Thyroid gland (tissue), 4 donors: Measurements from ENCODE around the gene CALCB. TPM values are rescaled to one million over a fixed set of nuclear protein-coding genes. Genes with fewer than 3 reads are reported as not detected.

Experiments
- DNase-seq, 2 donors: peaks; one replicate each; pipeline ENCODE4 v3.0.0-alpha.2; 2019
- H3K27ac ChIP-seq, 3 donors: fragments of 200-600 bp; sonication (generic); 1 replicate in 2 of 3; 2 replicates in 1 of 3; pipeline ENCODE4 v1.5.1; 2016 to 2019; ENCODE audit warnings: mild to moderate bottlenecking in 1 of 3, moderate library complexity in 1 of 3
- H3K27me3 ChIP-seq: fragments of 200-600 bp; sonication (generic); one replicate; pipeline ENCODE4 v1.5.1; 2019
- H3K36me3 ChIP-seq, 2 donors: fragments of 200-600 bp; sonication (generic); one replicate each; pipeline ENCODE4 v1.5.1; 2016 to 2019
- H3K4me1 ChIP-seq, 2 donors: fragments of 200-600 bp; sonication (generic); one replicate each; pipeline ENCODE4 v1.5.1; 2017 to 2019
- H3K4me3 ChIP-seq, 3 donors: fragments of 200-600 bp; sonication (generic); replicated peaks in 1 of 3; 1 replicate in 2 of 3; 2 replicates in 1 of 3; pipeline ENCODE4 v1.5.1; 2016; ENCODE audit warnings: mild to moderate bottlenecking in 1 of 3
- H3K9me3 ChIP-seq: fragments of 200-600 bp; sonication (generic); one replicate; pipeline ENCODE4 v1.5.1; 2017
- CTCF ChIP-seq, 6 experiments: fragments of 200-600 bp in 3 of 6; fragments of 450-650 bp in 3 of 6; sonication (generic) in 3 of 6; IDR thresholded peaks; one replicate each; pipeline ENCODE4 v1.5.1; 2016 to 2019; ENCODE audit warnings: antibody characterized with exemption in 6 of 6, mild to moderate bottlenecking in 2 of 6, inconsistent platforms in 1 of 6, moderate library complexity in 1 of 6
- POLR2A ChIP-seq, 2 donors: fragments of 450-650 bp; IDR thresholded peaks; one replicate each; pipeline ENCODE4 v1.6.1; 2017; ENCODE audit warnings: antibody characterized with exemption in 2 of 2, mild to moderate bottlenecking in 2 of 2, moderate library complexity in 1 of 2
- WGBS, 2 donors: methylation state at CpG; one replicate each; pipeline ENCODE4 v1.1.5; 2017; 5-methylcytosine and 5-hydroxymethylcytosine counted together
- intact Hi-C: fragments of 100-400 bp; cut with DNase I; formaldehyde crosslinking; loops from one replicate; pipeline ENCODE4 v1.15.1; 2023
- total RNA-seq, 4 donors: library from RNA; depleted of rRNA; stranded (reverse); fragments of >200 nt; gene quantifications; one replicate each; pipeline ENCODE4 v1.2.3, GENCODE V29; 2016

Gene CALCB
- total RNA-seq, 4 donors from 2014 or later: 0.33 to 20.3 (median 2.4) TPM

DNA sequence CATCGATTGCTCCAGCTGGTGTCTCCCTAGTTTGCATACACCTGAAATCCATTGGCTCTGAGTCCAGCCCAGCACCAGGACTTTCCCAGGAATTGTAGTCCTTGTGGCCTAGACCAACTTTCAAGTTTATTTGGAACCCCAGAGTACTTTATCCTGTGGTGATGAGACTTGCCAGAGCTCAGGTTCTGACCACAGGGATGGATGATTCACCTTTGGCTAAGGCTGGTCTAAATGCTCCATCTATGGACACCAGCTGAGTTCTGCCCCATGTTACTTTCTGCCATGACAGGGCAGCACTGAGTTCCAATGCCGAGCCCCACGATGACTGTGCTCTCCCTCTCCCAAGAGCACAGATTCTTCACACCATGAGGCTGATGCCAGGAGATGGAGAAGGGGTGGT, 24.0 kb downstream of the CALCB start:
- H3K9me3 ChIP-seq: no peaks in the 10 kb centered on the region
- intact Hi-C loops: no loop called here
- H3K4me1 ChIP-seq: no peaks in the 10 kb centered on the region
- no peak for DNase-seq
- 86 to 89% methylated on average over 3 of the region's 3 CpGs for WGBS, 2 donors
- H3K36me3 ChIP-seq: no peaks in the 10 kb centered on the region
- H3K27me3 ChIP-seq: no peaks in the 10 kb centered on the region
- no peak overlapping the region for H3K27ac ChIP-seq
- TF ChIP-seq CTCF (IDR thresholded peaks at IDR 0.05) (no peak), POLR2A (IDR thresholded peaks at IDR 0.05) (no peak)
- no peak overlapping the region for H3K4me3 ChIP-seq

- Histone ChIP-seq H3K9me3 (no peaks in the 10 kb centered on the region), H3K36me3 (no peaks in the 10 kb centered on the region), H3K4me1 (no peaks in the 10 kb centered on the region), H3K4me3 (no peak overlapping the region), H3K27me3 (no peaks in the 10 kb centered on the region), H3K27ac (no peak overlapping the region)
- DNase-seq: no peak
- intact Hi-C loops: no loop called here
- TF ChIP-seq CTCF (IDR thresholded peaks at IDR 0.05) (no peak), POLR2A (IDR thresholded peaks at IDR 0.05) (no peak)
Observed at GRCh38 chr11:15099267-15099666, 25.9 kb downstream of the CALCB start.

DNA sequence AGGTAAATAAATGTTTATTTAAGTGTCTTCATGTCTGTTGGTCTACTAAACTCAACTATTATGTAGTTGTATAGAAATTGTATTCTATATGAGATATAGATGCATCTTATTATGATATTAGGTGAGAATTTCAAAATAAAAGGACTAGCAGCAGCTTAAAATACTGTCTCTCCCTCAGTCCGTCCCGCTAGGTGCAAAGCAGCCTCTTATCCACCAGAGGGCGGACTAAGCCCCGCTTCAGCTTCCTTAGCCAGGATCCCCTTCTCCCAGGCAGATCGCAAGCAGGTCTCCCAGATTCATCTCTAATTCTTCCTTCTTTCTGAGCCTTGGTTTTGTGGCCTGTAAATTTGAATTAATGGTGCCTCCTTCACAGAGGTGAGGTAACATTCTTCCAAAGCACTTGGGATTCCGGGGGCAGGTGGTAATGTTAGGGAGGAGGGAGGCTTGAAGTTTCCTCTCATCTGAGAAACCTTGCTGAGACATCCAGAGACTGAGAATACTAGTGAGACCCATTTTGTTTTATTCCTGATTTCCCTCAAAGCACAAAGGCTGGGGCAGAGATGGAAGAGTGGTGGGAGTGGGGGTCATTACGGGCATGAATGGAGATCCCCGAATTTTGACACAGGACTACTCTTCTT, 27.8 kb downstream of the CALCB start:
- 25 to 26% methylated on average over 8 of the region's 8 CpGs for WGBS, 2 donors
- intact Hi-C loops: no loop called here

GRCh38 chr11:15104166-15104565, 30.8 kb downstream of the CALCB start:
- H3K4me3 ChIP-seq: no peak overlapping the region
- no peaks in the 10 kb centered on the region for H3K36me3 ChIP-seq
- H3K27ac ChIP-seq: no peak overlapping the region
- no peaks in the 10 kb centered on the region for H3K9me3 ChIP-seq
- intact Hi-C loops: no loop called here
- no peaks in the 10 kb centered on the region for H3K27me3 ChIP-seq
- DNase-seq: no peak
- no peaks in the 10 kb centered on the region for H3K4me1 ChIP-seq
- no peak for TF ChIP-seq POLR2A (IDR thresholded peaks at IDR 0.05)
- no peak for TF ChIP-seq CTCF (IDR thresholded peaks at IDR 0.05)
- WGBS, 2 donors: 93 to 100% methylated on average over 2 of the region's 2 CpGs

More for the DNA sequence above, 27.8 kb downstream of the CALCB start:
- no peak overlapping the region for H3K4me3 ChIP-seq
- no peaks in the 10 kb centered on the region for H3K27me3 ChIP-seq
- no peaks in the 10 kb centered on the region for H3K4me1 ChIP-seq
- no peak overlapping the region for H3K27ac ChIP-seq
- H3K36me3 ChIP-seq: no peaks in the 10 kb centered on the region
- no peak for TF ChIP-seq POLR2A (IDR thresholded peaks at IDR 0.05)
- TF ChIP-seq CTCF (IDR thresholded peaks at IDR 0.05): peak; percentile 65 to 91 (median 74)
- no peaks in the 10 kb centered on the region for H3K9me3 ChIP-seq
- DNase-seq: peak; percentile 60 to 74

DNA sequence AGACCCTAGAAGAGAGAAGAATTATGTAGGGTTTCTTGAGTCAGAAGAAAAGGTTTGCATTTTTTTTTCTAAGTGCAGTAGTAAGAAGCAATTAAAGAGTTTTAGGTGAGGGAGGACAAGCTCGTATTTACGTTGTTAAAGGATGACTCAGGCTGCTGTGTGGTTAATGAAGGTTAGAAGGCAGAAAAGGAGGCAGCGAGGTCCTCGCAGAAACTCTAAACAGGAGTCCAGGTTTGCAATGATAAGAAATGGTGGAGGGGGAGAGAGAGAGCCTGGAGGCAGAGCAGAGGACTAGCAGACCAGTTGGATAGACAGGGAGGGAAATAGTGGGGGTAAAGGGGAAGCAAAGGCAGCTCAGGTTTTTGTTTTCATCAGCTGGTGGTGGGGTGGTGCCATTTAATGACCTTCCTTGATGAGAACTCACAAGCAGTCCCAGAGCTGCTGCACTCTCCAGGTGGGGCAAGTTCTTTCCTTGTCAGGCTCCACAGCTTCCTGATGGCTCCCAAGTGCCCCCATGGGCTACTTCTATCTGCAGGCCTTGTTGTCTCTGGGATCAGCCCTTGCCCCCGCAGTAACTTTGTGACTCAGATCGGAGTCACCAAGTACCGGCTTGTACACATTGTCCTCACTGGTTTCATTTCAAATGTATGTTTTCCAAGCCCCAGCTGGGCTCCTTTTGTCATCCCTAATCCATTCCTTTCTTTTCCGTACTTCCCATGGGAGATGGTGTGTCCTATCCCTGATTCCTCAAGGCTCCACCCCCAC, 33.0 kb downstream of the CALCB start:
- 92 to 96% methylated on average over 8 of the region's 8 CpGs for WGBS, 2 donors
- intact Hi-C loops: loop anchor here (5.0 kb wide), 1 partner anchor 101 kb away; no protein-coding TSS in a partner anchor

More for the DNA sequence above, 33.0 kb downstream of the CALCB start:
- Histone ChIP-seq H3K27me3 (no peaks in the 10 kb centered on the region), H3K36me3 (no peaks in the 10 kb centered on the region), H3K27ac (no peak overlapping the region), H3K9me3 (no peaks in the 10 kb centered on the region), H3K4me1 (no peaks in the 10 kb centered on the region), H3K4me3 (no peak overlapping the region)
- no peak for DNase-seq
- no peak for TF ChIP-seq POLR2A (IDR thresholded peaks at IDR 0.05)
- TF ChIP-seq CTCF (IDR thresholded peaks at IDR 0.05): no peak
